RKO (cell line): Measurements from ENCODE around the gene NT5M.

Experiments used
- DNase-seq: peaks from one replicate; pipeline ENCODE4 v3.0.0-alpha.2; 2016; ENCODE audit warnings: low spot score

NT5M gene

GRCh38 chr17:17343896-17344506, 40.8 kb downstream of the NT5M start:
- DNase-seq, result no peak

DNA sequence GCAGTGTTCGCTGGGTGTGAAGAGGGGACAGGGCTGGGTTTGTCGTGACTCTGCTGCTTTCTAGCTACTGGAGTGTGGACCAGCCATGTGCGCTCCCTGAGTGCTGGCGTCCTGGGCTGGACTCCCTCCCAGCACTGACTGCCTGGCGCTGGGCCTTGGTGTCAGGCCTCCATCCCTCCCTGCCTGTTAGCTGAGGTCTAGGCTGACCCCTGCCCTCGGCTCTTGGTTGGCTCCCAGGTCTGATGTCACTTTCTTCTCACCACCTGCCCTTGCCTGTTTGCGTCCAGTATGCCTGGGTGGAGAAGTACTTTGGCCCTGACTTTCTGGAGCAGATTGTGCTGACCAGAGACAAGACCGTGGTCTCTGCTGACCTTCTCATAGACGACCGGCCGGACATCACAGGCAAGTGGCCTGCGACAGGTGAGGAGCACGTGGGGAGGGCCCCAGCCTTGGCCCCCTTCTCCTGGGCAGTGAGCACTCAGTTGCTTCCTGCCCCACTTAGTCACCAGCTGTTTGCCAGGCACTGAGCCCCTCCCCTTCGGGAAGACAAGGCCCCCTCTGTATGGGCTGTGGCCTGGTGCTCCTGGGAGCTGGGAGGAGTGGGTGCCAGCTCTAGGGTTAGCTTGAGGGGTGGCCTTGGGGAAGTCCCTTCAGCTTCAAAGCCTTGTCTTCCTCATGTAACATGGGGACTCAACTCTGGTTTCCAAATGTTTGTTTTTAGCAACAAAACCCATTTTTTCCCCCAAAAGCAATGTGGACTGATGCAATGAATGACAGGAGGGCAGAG, 41.5 kb downstream of the NT5M start:
- DNase-seq, result no peak

- DNase-seq, result no peak
These were observed 42.1 kb downstream of the NT5M start for GRCh38 chr17:17345294-17345597.

DNA sequence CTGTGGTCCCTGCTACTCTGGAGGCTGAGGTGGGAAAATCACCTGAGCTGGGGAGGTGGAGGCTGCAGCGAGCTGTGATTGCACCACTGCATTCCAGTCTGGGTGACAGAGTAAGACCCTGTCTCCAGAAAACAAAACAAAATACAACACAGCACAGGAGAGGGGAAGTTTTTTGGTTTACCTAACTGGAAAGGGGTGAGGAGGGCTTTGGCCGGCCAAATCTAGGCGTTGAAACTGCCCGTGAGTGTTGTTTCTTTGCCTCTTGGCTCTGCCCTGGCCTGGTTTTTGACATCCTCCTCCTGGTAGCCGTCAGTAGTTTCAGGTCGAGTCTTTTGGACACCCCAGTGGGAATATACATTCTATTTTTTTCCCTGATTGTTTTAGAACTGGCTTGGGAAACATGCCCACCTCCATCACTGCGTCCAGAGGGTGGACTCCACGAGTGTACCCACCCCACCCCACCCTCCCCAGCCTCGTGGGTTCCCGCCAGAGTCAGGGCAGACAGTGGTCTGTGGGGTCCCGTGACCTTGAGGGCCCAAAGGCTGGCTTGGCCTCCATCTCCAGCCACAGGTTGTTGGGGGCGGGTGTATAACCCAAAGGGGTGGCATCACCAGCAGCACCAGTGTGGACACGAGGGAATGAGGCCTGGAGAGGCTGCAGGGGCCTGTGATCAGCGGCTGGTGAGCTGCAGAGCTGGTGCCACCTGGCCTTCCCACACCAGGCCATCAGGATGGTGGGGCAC, 42.7 kb downstream of the NT5M start:
- DNase-seq, result no peak

- DNase-seq, result no peak
These were observed 43.5 kb downstream of the NT5M start for GRCh38 chr17:17346428-17347233.

GRCh38 chr17:17347234-17347955, 44.2 kb downstream of the NT5M start:
- no peak for DNase-seq

DNA sequence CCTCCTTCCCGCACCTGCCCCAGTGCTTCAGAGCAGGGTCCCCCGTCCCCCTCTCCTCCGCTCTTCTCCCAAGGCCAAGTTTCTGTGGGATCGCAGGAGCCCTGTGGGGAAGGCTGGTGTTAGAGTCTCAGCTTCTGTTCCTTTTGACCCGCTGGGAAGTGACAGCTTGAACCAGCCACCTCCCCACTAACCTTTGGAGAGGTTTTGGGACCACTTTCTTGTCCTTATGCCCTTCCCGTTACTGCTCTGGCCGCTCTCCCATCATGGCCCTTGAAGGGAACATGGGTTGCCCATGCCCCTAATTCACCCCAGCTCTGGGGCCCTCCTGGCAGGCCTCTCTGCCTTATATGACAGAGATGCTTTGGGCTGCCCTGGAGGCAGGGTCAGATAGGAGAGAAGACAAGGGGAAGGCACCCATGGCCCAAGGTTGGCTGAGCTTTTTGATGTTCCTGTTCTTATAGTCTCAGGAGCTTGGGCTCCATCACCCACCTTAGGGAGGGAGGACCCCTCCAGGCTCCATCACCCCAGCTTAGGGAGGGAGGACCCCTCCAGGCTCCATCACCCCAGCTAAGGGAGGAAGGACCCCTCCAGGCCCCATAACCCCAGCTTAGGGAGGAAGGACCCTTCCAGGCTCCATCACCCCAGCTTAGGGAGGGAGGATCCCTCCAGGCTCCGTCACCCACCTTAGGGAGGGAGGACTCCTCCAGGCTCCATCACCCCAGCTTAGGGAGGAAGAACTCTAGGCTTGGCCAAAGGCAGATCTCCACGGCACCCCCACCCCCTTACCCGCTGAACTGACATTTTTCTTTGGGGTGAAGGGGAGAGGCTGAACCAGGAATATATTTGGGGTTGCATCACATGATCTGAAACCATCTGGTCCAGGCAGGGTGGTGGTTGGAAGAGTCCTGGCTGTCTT, 45.0 kb downstream of the NT5M start:
- no peak for DNase-seq

DNA sequence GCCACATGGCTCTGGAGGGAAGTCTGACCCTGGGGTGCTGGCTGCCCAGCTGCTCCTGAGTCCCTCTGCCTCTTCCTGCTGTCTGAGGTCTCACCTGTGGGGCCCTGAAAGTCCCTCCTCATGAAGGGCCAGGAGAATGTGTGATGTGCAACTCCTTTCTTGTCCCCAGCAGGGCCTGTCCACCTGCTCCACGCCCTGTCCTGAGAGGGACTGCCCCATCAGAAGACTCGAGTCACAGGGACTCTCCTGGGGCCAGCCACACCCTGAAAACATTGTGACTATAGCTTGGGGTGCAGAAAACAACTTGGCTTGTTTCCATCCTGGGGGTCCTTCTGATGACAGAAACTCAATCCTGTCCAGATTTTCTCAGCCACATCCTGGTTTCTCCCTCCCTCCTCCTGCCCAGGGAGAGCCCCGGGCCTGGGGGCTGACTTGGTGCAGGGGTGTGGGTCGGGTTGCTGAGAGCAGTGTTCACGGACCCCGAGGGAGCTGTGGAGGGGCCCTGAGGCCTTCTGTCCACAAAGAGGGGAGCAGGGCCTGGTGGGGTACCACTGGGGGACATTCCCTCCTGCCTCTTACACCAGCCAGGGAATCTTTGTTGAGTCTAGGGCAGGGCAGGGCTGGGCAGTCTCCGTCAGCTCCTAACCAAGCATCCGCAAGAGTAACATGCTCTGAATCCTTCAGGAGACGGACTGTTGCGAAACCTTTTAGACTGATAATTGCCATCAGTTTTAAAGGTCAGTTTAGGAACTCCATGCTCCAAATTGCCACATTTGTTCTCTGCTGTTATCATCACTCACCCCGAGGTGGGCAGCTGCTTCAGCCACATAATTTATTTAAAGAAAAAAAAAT, 45.9 kb downstream of the NT5M start:
- DNase-seq, result no peak

DNA sequence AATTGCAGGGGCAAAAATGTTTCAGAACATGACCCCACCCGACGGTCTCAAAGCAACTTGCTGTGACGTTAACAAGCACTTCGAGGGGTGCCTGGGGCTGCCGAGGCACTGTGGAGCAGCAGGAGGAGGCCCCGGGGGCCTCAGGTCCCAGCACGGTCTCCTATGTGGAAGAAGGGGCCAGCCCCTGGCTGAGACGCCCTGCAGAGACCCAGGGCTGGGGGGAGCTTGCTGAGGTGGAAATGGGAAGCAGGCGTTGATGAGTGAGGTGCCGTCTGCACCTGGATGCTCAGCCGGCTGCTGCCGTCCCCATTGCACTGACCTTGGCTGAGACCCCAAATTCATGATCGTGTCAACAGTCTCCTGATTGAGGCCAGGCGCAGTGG, 46.5 kb downstream of the NT5M start:
- no peak for DNase-seq

- peak; percentile 18 for DNase-seq
These were observed 47.5 kb downstream of the NT5M start for GRCh38 chr17:17350491-17351355.

- DNase-seq, result no peak
These were observed 48.3 kb downstream of the NT5M start for GRCh38 chr17:17351356-17351891.

DNA sequence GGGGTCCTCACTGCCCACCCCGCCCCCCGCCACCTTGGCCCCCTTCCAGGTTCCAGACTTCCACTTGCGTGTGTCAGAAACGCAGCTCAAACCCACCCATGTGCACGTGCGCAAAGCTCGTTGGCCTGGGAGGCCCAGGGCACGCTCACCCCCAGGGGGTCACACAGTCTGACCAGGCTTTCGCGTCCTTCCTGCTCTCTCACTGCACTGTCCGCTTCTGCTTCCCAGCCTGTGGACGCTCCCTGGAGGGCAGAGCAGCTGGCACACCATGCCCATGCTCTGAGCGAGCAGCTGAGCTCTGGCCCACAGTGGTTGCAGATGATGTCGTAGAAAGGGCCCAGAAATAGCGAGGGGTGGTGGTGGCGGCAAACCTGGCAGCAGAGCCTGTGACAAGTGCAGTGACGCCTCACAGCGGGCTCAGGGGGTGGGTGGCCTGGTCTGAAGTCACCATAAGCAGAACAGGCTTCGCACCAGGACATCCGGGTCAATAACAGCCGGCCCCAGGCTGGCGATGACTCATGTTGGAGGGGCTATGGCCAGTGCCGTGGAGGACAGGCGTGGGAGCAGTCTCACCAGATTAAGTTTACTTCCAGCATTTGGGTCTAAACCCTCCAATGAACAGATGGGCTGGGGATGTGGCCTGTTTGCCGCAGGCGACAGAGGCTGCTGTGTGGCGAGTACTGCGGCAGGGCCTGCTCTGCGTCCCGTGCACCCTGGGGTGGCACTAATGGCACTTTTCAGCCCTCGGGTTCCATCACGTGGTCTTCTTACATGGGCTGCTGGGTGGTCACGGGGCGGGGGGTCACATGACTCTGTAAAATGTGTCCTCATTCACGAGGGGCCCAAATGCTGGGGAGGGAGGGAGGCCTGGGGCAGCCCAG, 49.0 kb downstream of the NT5M start:
- peak; percentile 19 for DNase-seq

- DNase-seq, result no peak
These were observed 49.9 kb downstream of the NT5M start for GRCh38 chr17:17352836-17353624.

GRCh38 chr17:17353625-17354484, 50.7 kb downstream of the NT5M start:
- no peak for DNase-seq

- peak; percentile 65 for DNase-seq
These were observed 51.6 kb downstream of the NT5M start for GRCh38 chr17:17354560-17355349.
